ENCODE data around the gene MUC5AC. TPM values are rescaled to one million over a fixed set of nuclear protein-coding genes. Genes with fewer than 3 reads are reported as not detected.

The MUC5AC gene
- total RNA-seq, 1 experiment from 2014 or later, result under 0.01 TPM

DNA sequence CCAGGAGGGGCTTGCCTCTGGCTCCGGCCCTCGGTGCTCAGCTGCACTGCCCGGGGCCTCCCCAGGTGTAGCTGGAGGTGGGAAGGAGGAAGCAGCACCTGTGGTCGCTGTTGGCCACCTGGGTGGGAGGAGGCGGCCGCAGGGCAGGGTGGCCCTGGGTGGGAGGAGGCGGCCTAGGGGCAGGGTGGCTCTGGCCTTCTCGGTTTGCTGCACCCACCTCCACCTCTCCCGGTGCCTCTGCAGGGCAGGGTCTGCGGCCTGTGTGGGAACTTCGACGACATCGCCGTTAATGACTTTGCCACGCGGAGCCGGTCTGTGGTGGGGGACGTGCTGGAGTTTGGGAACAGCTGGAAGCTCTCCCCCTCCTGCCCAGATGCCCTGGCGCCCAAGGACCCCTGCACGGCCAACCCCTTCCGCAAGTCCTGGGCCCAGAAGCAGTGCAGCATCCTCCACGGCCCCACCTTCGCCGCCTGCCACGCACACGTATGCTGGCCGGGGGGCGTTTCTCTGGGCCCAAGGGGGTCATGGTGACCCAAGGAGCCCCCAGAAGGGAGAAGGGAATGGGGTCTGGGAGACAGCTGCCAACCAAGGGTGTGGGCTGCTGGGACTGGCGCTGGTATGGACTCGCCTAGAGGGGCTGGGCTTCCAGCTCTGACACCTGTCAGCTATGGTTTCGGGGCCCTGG, 20.6 kb downstream of the MUC5AC start:
- Mint-ChIP-seq H3K36me3 (peaks cover 7% of the 10 kb centered on the region), H3K4me3 (no peak overlapping the region), H3K27ac (no peak overlapping the region), H3K4me1 (no peaks in the 10 kb centered on the region), H3K27me3 (ENCODE audit: low read depth) (no peaks in the 10 kb centered on the region), H3K9me3 (peaks cover 10% of the 10 kb centered on the region)
- POLR2A ChIA-PET, result no interaction called here
- CTCF ChIA-PET, result no interaction called here
- TF ChIP-seq, protein P1, sequence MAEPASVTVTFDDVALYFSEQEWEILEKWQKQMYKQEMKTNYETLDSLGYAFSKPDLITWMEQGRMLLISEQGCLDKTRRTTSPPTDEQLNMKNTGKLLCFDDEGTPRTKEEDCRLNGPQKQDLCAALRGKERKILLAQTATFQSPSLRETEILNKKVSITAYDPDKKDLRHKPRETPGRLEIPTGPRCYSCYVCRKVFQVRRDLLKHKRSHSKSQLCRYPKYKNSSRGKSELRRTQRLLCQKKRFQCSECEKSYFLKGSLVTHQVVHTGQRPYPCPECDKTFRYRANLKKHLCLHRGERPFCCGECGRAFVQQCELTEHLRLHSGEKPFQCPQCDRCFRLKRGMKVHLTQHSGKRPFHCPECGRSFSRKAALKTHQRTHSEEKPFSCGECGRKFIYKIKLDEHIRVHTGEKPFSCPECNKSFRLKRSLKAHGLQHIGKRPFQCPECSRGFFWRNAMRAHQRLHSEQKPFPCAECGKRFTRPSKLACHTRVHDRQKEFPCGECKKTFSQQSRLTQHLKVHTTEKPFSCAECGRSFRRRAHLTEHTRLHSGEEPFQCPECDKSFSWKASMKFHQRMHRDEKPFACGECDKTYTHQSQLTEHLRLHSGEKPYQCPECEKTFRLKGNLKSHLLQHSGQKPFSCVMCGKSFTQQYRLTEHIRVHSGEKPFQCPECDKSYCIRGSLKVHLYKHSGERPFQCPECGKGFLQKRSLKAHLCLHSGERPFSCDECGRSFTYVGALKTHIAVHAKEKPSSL (CRISPR knock-in tag; conservative IDR thresholded peaks at IDR 0.05), result no peak
- TF ChIP-seq NR2C2 (CRISPR knock-in tag; IDR thresholded peaks at IDR 0.05) (no peak), GTF2I (CRISPR knock-in tag; conservative IDR thresholded peaks at IDR 0.05) (no peak), MYBL2 (CRISPR knock-in tag; IDR thresholded peaks at IDR 0.05) (no peak)
- TF ChIP-seq, protein P2, sequence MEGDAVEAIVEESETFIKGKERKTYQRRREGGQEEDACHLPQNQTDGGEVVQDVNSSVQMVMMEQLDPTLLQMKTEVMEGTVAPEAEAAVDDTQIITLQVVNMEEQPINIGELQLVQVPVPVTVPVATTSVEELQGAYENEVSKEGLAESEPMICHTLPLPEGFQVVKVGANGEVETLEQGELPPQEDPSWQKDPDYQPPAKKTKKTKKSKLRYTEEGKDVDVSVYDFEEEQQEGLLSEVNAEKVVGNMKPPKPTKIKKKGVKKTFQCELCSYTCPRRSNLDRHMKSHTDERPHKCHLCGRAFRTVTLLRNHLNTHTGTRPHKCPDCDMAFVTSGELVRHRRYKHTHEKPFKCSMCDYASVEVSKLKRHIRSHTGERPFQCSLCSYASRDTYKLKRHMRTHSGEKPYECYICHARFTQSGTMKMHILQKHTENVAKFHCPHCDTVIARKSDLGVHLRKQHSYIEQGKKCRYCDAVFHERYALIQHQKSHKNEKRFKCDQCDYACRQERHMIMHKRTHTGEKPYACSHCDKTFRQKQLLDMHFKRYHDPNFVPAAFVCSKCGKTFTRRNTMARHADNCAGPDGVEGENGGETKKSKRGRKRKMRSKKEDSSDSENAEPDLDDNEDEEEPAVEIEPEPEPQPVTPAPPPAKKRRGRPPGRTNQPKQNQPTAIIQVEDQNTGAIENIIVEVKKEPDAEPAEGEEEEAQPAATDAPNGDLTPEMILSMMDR (IDR thresholded peaks at IDR 0.05), result no peak
- DNase-seq (ENCODE audit: low spot score) (no peak), ATAC-seq (no peak)

DNA sequence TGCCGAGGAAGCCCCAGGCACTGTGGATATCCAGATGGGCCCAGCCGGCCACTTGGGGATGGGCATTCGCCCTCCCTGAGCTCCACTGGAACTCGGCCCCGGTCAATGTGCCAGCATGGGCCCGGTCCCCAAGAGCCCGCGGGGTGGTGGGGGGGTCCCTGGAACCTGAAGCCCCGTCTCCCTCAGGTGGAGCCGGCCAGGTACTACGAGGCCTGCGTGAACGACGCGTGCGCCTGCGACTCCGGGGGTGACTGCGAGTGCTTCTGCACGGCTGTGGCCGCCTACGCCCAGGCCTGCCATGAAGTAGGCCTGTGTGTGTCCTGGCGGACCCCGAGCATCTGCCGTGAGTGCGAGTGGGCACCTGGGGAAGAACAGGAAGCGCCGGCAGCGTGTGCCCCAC, 21.2 kb downstream of the MUC5AC start:
- POLR2A ChIA-PET, result no interaction called here
- CTCF ChIA-PET, result no interaction called here
- TF ChIP-seq, protein P3, sequence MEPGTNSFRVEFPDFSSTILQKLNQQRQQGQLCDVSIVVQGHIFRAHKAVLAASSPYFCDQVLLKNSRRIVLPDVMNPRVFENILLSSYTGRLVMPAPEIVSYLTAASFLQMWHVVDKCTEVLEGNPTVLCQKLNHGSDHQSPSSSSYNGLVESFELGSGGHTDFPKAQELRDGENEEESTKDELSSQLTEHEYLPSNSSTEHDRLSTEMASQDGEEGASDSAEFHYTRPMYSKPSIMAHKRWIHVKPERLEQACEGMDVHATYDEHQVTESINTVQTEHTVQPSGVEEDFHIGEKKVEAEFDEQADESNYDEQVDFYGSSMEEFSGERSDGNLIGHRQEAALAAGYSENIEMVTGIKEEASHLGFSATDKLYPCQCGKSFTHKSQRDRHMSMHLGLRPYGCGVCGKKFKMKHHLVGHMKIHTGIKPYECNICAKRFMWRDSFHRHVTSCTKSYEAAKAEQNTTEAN (CRISPR knock-in tag; IDR thresholded peaks at IDR 0.05), result no peak
- TF ChIP-seq, protein P4, sequence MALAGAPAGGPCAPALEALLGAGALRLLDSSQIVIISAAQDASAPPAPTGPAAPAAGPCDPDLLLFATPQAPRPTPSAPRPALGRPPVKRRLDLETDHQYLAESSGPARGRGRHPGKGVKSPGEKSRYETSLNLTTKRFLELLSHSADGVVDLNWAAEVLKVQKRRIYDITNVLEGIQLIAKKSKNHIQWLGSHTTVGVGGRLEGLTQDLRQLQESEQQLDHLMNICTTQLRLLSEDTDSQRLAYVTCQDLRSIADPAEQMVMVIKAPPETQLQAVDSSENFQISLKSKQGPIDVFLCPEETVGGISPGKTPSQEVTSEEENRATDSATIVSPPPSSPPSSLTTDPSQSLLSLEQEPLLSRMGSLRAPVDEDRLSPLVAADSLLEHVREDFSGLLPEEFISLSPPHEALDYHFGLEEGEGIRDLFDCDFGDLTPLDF (CRISPR knock-in tag; IDR thresholded peaks at IDR 0.05), result no peak
- TF ChIP-seq EMX1 (CRISPR knock-in tag; IDR thresholded peaks at IDR 0.05) (no peak), ZNF219 (CRISPR knock-in tag; IDR thresholded peaks at IDR 0.05; ENCODE audit: borderline replicate concordance) (no peak), SOX15 (CRISPR knock-in tag; IDR thresholded peaks at IDR 0.05) (no peak), ETV6 (CRISPR knock-in tag; IDR thresholded peaks at IDR 0.05) (no peak), TEAD4 (CRISPR knock-in tag; IDR thresholded peaks at IDR 0.05) (no peak), JUN (CRISPR knock-in tag; IDR thresholded peaks at IDR 0.05) (no peak)
- TF ChIP-seq, protein P5, sequence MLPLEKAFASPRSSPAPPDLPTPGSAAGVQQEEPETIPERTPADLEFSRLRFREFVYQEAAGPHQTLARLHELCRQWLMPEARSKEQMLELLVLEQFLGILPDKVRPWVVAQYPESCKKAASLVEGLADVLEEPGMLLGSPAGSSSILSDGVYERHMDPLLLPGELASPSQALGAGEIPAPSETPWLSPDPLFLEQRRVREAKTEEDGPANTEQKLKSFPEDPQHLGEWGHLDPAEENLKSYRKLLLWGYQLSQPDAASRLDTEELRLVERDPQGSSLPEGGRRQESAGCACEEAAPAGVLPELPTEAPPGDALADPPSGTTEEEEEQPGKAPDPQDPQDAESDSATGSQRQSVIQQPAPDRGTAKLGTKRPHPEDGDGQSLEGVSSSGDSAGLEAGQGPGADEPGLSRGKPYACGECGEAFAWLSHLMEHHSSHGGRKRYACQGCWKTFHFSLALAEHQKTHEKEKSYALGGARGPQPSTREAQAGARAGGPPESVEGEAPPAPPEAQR (CRISPR knock-in tag; IDR thresholded peaks at IDR 0.05), result no peak
- TF ChIP-seq, protein P6, sequence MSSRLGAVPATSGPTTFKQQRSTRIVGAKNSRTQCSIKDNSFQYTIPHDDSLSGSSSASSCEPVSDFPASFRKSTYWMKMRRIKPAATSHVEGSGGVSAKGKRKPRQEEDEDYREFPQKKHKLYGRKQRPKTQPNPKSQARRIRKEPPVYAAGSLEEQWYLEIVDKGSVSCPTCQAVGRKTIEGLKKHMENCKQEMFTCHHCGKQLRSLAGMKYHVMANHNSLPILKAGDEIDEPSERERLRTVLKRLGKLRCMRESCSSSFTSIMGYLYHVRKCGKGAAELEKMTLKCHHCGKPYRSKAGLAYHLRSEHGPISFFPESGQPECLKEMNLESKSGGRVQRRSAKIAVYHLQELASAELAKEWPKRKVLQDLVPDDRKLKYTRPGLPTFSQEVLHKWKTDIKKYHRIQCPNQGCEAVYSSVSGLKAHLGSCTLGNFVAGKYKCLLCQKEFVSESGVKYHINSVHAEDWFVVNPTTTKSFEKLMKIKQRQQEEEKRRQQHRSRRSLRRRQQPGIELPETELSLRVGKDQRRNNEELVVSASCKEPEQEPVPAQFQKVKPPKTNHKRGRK (CRISPR knock-in tag; IDR thresholded peaks at IDR 0.05; ENCODE audit: borderline replicate concordance), result no peak
- TF ChIP-seq, protein P7, sequence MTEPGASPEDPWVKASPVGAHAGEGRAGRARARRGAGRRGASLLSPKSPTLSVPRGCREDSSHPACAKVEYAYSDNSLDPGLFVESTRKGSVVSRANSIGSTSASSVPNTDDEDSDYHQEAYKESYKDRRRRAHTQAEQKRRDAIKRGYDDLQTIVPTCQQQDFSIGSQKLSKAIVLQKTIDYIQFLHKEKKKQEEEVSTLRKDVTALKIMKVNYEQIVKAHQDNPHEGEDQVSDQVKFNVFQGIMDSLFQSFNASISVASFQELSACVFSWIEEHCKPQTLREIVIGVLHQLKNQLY (CRISPR knock-in tag; IDR thresholded peaks at IDR 0.05), result no peak
- TF ChIP-seq, protein P8, sequence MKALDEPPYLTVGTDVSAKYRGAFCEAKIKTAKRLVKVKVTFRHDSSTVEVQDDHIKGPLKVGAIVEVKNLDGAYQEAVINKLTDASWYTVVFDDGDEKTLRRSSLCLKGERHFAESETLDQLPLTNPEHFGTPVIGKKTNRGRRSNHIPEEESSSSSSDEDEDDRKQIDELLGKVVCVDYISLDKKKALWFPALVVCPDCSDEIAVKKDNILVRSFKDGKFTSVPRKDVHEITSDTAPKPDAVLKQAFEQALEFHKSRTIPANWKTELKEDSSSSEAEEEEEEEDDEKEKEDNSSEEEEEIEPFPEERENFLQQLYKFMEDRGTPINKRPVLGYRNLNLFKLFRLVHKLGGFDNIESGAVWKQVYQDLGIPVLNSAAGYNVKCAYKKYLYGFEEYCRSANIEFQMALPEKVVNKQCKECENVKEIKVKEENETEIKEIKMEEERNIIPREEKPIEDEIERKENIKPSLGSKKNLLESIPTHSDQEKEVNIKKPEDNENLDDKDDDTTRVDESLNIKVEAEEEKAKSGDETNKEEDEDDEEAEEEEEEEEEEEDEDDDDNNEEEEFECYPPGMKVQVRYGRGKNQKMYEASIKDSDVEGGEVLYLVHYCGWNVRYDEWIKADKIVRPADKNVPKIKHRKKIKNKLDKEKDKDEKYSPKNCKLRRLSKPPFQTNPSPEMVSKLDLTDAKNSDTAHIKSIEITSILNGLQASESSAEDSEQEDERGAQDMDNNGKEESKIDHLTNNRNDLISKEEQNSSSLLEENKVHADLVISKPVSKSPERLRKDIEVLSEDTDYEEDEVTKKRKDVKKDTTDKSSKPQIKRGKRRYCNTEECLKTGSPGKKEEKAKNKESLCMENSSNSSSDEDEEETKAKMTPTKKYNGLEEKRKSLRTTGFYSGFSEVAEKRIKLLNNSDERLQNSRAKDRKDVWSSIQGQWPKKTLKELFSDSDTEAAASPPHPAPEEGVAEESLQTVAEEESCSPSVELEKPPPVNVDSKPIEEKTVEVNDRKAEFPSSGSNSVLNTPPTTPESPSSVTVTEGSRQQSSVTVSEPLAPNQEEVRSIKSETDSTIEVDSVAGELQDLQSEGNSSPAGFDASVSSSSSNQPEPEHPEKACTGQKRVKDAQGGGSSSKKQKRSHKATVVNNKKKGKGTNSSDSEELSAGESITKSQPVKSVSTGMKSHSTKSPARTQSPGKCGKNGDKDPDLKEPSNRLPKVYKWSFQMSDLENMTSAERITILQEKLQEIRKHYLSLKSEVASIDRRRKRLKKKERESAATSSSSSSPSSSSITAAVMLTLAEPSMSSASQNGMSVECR (CRISPR knock-in tag; IDR thresholded peaks at IDR 0.05; ENCODE audit: borderline replicate concordance), result no peak

More for the DNA sequence above, 21.2 kb downstream of the MUC5AC start:
- Mint-ChIP-seq H3K4me3 (no peak overlapping the region), H3K9me3 (peaks cover 10% of the 10 kb centered on the region), H3K36me3 (peaks cover 7% of the 10 kb centered on the region), H3K27ac (no peak overlapping the region), H3K4me1 (no peaks in the 10 kb centered on the region), H3K27me3 (ENCODE audit: low read depth) (no peaks in the 10 kb centered on the region)
- ATAC-seq, result no peak
- DNase-seq (ENCODE audit: low spot score), result no peak
